Kidney (tissue), 14 donors: ENCODE results near the gene CBR1. TPM values are rescaled to one million over a fixed set of nuclear protein-coding genes. Genes with fewer than 3 reads are reported as not detected.

Experiments
- DNase-seq, 5 donors: peaks; one replicate each; pipeline ENCODE4 v3.0.0-alpha.2; 2013 to 2020
- FAIRE-seq: peaks from 2 replicates; lab custom pipeline; 2012; peaks lifted over from hg19 to GRCh38; lab: Jason Lieb, UNC
- H3K27ac ChIP-seq, 2 donors: one replicate each; pipeline ENCODE4 v1.7.0; 2013; ENCODE audit warnings: low read depth in 2 of 2, low read length in 2 of 2, inconsistent platforms in 1 of 2
- H3K27me3 ChIP-seq: one replicate; pipeline ENCODE4 v1.7.1; 2013; ENCODE audit warnings: low read length, inconsistent platforms; ENCODE audit not compliant: control insufficient read depth, insufficient read depth
- H3K36me3 ChIP-seq, 3 donors: one replicate each; pipeline versions ENCODE4 v1.7.0 to v1.7.1; 2013; ENCODE audit warnings: low read length in 3 of 3, control low read depth in 1 of 3, inconsistent platforms in 1 of 3; ENCODE audit not compliant: insufficient read depth in 3 of 3, control insufficient read depth in 2 of 3
- H3K4me1 ChIP-seq, 3 donors: one replicate each; pipeline versions ENCODE4 v1.7.0 to v1.7.1; 2013; ENCODE audit warnings: low read length in 3 of 3, inconsistent platforms in 1 of 3, low read depth in 1 of 3; ENCODE audit not compliant: control insufficient read depth in 2 of 3, insufficient read depth in 2 of 3
- H3K4me3 ChIP-seq, 3 donors: one replicate each; pipeline versions ENCODE4 v1.7.0 to v1.8.1; 2013; ENCODE audit warnings: low read length in 3 of 3, control low read depth in 1 of 3, inconsistent platforms in 1 of 3
- H3K9ac ChIP-seq, 3 donors: one replicate each; pipeline versions ENCODE4 v1.7.0 to v1.7.1; 2013; ENCODE audit warnings: low read length in 3 of 3, control low read depth in 1 of 3, inconsistent platforms in 1 of 3
- H3K9me3 ChIP-seq, 3 donors: one replicate each; pipeline versions ENCODE4 v1.7.0 to v1.7.1; 2013; ENCODE audit warnings: low read length in 3 of 3, control low read depth in 1 of 3, inconsistent platforms in 1 of 3; ENCODE audit not compliant: control insufficient read depth in 2 of 3, insufficient read depth in 1 of 3
- CTCF ChIP-seq: IDR thresholded peaks from 3 replicates; pipeline ENCODE4 v1.5.1; 2012; ENCODE audit warnings: mild to moderate bottlenecking, moderate library complexity, borderline replicate concordance; ENCODE audit not compliant: insufficient read depth; ENCODE audit errors: extremely low read depth
- intact Hi-C: fragments of 100-400 bp; cut with DNase I; formaldehyde crosslinking; loops from one replicate; pipeline ENCODE4 v1.11.1; 2022
- polyA plus RNA-seq: library from polyadenylated mRNA; stranded (reverse); fragments of 350-450 nt; fragmentation: Illumina TruSeq; extraction: RNeasy Lipid Tissue Mini Kit (QIAGEN cat#74804); gene quantifications from one replicate; pipeline ENCODE4 v1.2.3, GENCODE V29; 2014; ENCODE audit warnings: low read depth, low replicate concordance; ENCODE audit not compliant: insufficient read depth
- total RNA-seq: library from RNA; stranded (reverse); fragmentation: NEBNext Ultra II Directional; extraction: Animal tissue kit (Norgen Biotek cat#: 25700); gene quantifications from one replicate; pipeline ENCODE4 v1.2.1, GENCODE V29; 2021
- donor health status: control.
- donor health status: control.
- donor health status: control.
- donor health status: control.
- donor health status: control.
- donor health status: DM: yes; HTN: yes; CAD: no.
- donor health status: Normal renal cell carcinoma (clear cell type).

CBR1 gene
- total and polyA plus RNA-seq, 2 donors from 2014 or later = 94.3 to 379 TPM

- Histone ChIP-seq H3K36me3 (peaks cover 12 to 47% (median 37%) of the 10 kb centered on the region in 3 donors), H3K9me3 (no peaks in the 10 kb centered on the region), H3K9ac (no peak overlapping the region), H3K27me3 (no peaks in the 10 kb centered on the region), H3K4me3 (no peak overlapping the region), H3K4me1 (no peaks in the 10 kb centered on the region), H3K27ac (no peak overlapping the region)
- TF ChIP-seq CTCF = no peak
- no peak for DNase-seq
- FAIRE-seq = no peak
- intact Hi-C loops = no loop called here
Measured at GRCh38 chr21:36048357-36048756, 21.5 kb upstream of the CBR1 start.

- H3K4me1 ChIP-seq = peaks cover 0 to 2% (median 0%) of the 10 kb centered on the region in 3 donors
- no peaks in the 10 kb centered on the region for H3K27me3 ChIP-seq
- H3K36me3 ChIP-seq = peaks cover 13 to 47% (median 43%) of the 10 kb centered on the region in 3 donors
- no peak for TF ChIP-seq CTCF
- DNase-seq (no peak), FAIRE-seq (no peak)
- H3K9me3 ChIP-seq = no peaks in the 10 kb centered on the region
- no peak overlapping the region for H3K4me3 ChIP-seq
- H3K9ac ChIP-seq = no peak overlapping the region
- intact Hi-C loops = no loop called here
- H3K27ac ChIP-seq = no peak overlapping the region
Measured at GRCh38 chr21:36052860-36053714, 16.7 kb upstream of the CBR1 start.

GRCh38 chr21:36053715-36054062 is 16.1 kb upstream of the CBR1 start:
- Histone ChIP-seq H3K9me3 (no peaks in the 10 kb centered on the region), H3K4me1 (peaks cover 0 to 2% (median 0%) of the 10 kb centered on the region in 3 donors), H3K27me3 (no peaks in the 10 kb centered on the region), H3K36me3 (peaks cover 11 to 43% (median 43%) of the 10 kb centered on the region in 3 donors), H3K9ac (no peak overlapping the region), H3K4me3 (no peak overlapping the region), H3K27ac (no peak overlapping the region)
- no peak for FAIRE-seq
- TF ChIP-seq CTCF = no peak
- DNase-seq = no peak
- intact Hi-C loops = no loop called here
